ENCODE data around the gene EP400. TPM values are rescaled to one million over a fixed set of nuclear protein-coding genes. Genes with fewer than 3 reads are reported as not detected.

The EP400 gene
- total RNA-seq, 1 donor = 20.5 TPM

DNA sequence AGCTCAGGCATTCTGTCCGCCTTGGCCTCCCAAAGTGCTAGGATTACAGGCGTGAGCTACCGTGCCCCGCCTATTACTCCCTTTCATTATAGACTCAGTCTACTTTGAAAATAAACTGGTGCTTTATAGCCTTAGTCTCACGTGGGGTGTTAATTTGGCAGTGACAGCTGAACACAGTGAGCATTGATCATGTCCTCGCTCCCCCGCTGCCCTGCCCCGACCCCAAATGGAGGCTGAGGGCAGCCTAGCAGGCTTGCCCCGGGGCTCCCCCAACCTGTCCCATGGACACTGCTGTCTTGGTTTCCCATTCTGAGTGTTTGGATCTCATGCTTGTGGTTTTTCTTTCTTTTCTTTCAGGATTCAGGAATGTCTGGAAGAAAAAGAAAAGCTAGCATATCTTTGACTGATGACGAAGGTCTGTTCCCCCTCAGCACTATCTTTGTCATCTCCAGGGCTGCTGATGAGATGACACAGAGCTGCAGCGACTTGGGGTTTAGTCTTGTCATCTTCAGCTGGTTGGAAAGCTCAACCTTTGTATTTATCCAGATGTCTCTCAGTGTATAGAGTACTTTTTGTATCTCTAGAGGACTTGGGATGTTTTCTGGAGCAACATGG is 42.2 kb downstream of the EP400 start:
- H3K4me3 ChIP-seq (ENCODE audit: low read length) = no peak overlapping the region
- H3K4me1 ChIP-seq (ENCODE audit: insufficient read depth, low read length) = peaks cover 2% of the 10 kb centered on the region
- no peaks in the 10 kb centered on the region for H3K9me3 ChIP-seq (ENCODE audit: low read depth, low read length)
- no peaks in the 10 kb centered on the region for H3K27me3 ChIP-seq (ENCODE audit: insufficient read depth, low read length)

GRCh38 chr12:131994589-131994988 is 44.8 kb downstream of the EP400 start:
- Histone ChIP-seq H3K4me1 (ENCODE audit: insufficient read depth, low read length) (no peaks in the 10 kb centered on the region), H3K27me3 (ENCODE audit: insufficient read depth, low read length) (no peaks in the 10 kb centered on the region), H3K9me3 (ENCODE audit: low read depth, low read length) (no peaks in the 10 kb centered on the region), H3K4me3 (ENCODE audit: low read length) (no peak overlapping the region)

- Histone ChIP-seq H3K4me3 (ENCODE audit: low read length) (no peak overlapping the region), H3K4me1 (ENCODE audit: insufficient read depth, low read length) (no peaks in the 10 kb centered on the region), H3K27me3 (ENCODE audit: insufficient read depth, low read length) (no peaks in the 10 kb centered on the region), H3K9me3 (ENCODE audit: low read depth, low read length) (no peaks in the 10 kb centered on the region)
Observed at GRCh38 chr12:132000286-132000872, 50.6 kb downstream of the EP400 start.

DNA sequence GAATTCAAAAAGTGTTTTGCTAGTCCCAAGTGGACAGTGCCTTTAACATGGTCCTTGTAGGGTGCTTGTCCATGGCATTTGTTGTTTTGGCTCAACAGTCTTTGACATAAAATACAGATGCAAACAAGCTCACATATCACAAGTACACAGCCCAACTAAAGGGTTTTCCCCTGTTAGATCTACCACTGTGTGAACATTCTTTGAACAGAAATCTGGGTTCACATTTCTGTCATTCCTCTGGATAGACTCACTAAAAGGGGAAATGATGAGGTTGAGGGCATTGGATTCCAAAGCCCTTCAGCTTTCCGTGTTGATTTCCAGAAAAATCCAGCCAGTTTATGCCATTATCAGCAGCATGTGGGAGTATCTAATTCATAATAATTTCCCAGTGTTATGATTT is 54.1 kb downstream of the EP400 start:
- no peaks in the 10 kb centered on the region for H3K27me3 ChIP-seq (ENCODE audit: insufficient read depth, low read length)

DNA sequence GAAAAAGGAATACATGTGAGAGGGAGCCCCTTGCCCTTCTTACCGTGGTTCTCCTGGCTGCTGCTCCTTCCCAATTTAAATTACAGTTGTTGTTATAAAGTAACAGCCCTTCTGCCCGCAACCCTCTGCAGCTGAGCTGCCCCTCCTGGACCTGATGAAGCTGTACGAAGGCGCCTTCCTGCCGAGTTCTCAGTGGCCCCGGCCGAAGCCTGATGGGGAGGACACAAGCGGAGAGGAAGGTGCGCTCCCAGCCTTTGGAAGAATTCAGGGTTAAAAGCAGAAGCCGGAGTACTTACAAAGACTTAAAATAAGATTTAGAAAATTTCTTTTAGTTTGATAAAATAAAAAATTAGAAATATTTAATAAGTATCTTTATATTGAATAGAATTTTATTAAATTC is 55.2 kb downstream of the EP400 start:
- Histone ChIP-seq H3K4me3 (ENCODE audit: low read length) (no peak overlapping the region), H3K27me3 (ENCODE audit: insufficient read depth, low read length) (no peaks in the 10 kb centered on the region), H3K4me1 (ENCODE audit: insufficient read depth, low read length) (no peaks in the 10 kb centered on the region), H3K9me3 (ENCODE audit: low read depth, low read length) (no peaks in the 10 kb centered on the region)

More for the DNA sequence above, 54.1 kb downstream of the EP400 start:
- Histone ChIP-seq H3K9me3 (ENCODE audit: low read depth, low read length) (no peaks in the 10 kb centered on the region), H3K4me1 (ENCODE audit: insufficient read depth, low read length) (no peaks in the 10 kb centered on the region), H3K4me3 (ENCODE audit: low read length) (no peak overlapping the region)

DNA sequence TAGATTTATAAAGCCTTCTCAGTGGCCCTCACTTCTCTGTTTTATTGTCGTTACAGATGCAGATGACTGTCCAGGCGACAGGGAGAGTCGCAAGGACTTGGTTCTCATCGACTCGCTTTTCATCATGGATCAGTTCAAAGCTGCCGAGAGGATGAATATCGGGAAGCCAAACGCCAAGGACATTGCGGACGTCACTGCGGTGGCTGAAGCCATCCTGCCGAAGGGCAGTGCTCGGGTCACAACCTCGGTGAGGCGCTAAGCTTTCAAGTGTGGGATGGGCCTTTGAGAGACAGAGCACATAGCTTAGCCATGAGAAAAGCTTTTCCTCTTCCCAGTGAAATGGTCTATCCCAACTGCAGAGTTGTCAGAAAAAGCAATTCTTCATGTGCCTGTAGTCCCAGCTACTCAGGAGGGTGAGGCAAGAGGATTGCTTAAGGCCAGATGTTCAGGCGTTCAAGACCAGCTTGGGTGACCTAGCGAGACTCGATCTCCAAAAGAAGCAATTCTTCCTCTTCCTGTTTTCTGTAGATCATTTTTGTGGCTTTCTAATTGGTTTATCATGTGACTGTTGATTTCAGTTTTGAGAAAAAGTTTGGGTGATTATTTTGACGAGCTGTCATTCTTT is 56.4 kb downstream of the EP400 start:
- no peaks in the 10 kb centered on the region for H3K4me1 ChIP-seq (ENCODE audit: insufficient read depth, low read length)
- no peaks in the 10 kb centered on the region for H3K27me3 ChIP-seq (ENCODE audit: insufficient read depth, low read length)
- H3K9me3 ChIP-seq (ENCODE audit: low read depth, low read length) = no peaks in the 10 kb centered on the region
- no peak overlapping the region for H3K4me3 ChIP-seq (ENCODE audit: low read length)

GRCh38 chr12:132007041-132007440 is 57.3 kb downstream of the EP400 start:
- no peaks in the 10 kb centered on the region for H3K9me3 ChIP-seq (ENCODE audit: low read depth, low read length)
- H3K4me1 ChIP-seq (ENCODE audit: insufficient read depth, low read length) = no peaks in the 10 kb centered on the region
- H3K4me3 ChIP-seq (ENCODE audit: low read length) = no peak overlapping the region
- H3K27me3 ChIP-seq (ENCODE audit: insufficient read depth, low read length) = no peaks in the 10 kb centered on the region

DNA sequence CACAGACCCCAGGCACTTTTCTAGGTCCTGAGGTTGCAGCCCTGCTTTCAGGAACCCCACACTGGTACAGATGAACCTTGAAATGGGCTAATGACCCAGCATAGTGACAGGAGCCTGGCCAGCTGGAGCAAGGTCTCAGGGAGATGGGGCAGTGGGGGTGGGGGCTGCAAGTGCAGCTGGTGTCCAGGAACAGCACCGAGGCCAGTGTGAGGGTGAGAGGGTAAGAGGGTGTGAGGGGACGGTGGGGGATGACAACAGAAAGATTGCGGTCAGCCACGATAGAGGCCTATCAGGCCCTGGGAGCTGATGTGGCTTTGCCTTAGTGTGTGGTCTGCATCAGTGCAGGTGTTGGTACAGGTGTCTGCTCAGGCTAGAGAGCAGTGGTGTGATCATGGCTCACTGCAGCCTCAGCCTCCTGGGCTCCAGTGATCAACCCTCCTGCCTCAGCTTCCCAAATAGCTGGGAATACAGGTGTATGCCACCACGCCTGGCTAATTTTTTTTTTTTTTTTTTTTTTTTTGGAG is 59.7 kb downstream of the EP400 start:
- no peaks in the 10 kb centered on the region for H3K9me3 ChIP-seq (ENCODE audit: low read depth, low read length)
- H3K4me1 ChIP-seq (ENCODE audit: insufficient read depth, low read length) = no peaks in the 10 kb centered on the region
- no peak overlapping the region for H3K4me3 ChIP-seq (ENCODE audit: low read length)
- no peaks in the 10 kb centered on the region for H3K27me3 ChIP-seq (ENCODE audit: insufficient read depth, low read length)

DNA sequence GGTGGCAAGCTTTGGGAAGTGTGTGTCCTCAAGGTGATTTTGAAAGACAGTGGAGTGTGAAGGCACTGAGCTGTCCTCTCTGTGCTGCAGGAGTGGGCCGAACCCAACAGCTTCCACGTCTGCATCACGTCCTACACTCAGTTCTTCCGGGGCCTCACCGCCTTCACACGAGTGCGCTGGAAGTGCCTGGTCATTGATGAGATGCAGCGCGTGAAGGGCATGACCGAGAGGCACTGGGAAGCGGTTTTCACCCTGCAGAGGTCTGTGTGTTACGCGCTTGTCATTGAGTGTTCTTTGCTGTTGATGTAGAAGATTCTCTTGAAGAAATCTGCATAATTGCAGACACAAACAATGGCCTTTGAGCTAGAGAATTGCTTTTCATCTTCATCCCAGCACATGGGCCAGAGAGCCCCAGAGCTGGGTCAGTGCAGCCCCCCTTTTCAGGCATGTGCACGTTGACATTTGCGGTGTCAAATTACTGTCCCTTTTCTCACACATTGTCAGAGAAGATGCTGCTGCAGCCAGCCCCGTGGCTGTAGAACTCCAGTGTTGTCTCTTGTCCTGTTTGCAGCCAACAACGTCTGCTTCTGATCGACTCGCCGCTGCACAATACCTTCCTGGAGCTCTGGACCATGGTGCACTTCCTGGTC is 63.3 kb downstream of the EP400 start:
- no peaks in the 10 kb centered on the region for H3K27me3 ChIP-seq (ENCODE audit: insufficient read depth, low read length)
- no peaks in the 10 kb centered on the region for H3K9me3 ChIP-seq (ENCODE audit: low read depth, low read length)
- H3K4me1 ChIP-seq (ENCODE audit: insufficient read depth, low read length) = no peaks in the 10 kb centered on the region
- no peak overlapping the region for H3K4me3 ChIP-seq (ENCODE audit: low read length)

DNA sequence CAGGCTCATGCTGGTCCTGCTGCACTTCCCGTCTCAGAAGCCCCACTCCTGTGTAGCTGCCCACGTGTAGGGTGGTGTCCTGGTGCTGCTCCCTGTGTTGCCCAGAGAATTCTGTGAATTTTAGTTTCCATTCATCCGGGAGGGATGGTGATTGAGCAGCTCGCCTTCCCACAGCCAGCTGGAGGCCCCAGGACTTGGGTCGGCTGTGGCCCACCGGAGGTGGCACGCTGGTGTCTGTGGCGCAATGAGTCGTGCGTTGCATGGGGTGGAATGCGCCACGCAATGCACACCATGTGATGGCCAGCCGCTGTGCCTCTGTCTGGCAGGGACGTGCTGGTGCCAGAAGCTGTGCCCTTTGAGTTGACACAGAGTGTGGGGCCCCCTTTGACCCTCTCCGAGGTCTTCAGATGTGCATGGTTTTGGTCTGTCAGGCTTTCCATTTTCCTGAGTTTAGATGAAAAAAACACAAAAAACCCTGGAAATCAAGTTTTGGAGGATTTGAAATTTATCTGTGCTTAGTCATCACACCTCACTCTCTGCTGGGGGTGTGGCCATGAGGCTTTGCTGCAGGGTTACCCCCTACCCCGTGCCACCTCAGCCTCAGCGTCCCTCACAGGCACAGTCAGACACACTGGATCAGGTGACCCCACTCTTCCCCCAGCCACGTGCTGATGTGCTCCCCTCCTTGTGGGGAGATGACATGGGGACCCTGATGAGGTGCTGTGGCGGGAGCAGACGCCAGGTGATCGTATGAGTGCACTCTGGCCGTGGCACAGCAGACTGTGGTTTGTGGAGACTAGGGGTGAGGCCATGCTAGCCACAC is 64.6 kb downstream of the EP400 start:
- H3K27me3 ChIP-seq (ENCODE audit: insufficient read depth, low read length) = no peaks in the 10 kb centered on the region
- no peaks in the 10 kb centered on the region for H3K4me1 ChIP-seq (ENCODE audit: insufficient read depth, low read length)
- no peaks in the 10 kb centered on the region for H3K9me3 ChIP-seq (ENCODE audit: low read depth, low read length)
- no peak overlapping the region for H3K4me3 ChIP-seq (ENCODE audit: low read length)

GRCh38 chr12:132014915-132015280 is 65.2 kb downstream of the EP400 start:
- Histone ChIP-seq H3K4me3 (ENCODE audit: low read length) (no peak overlapping the region), H3K4me1 (ENCODE audit: insufficient read depth, low read length) (no peaks in the 10 kb centered on the region), H3K27me3 (ENCODE audit: insufficient read depth, low read length) (no peaks in the 10 kb centered on the region), H3K9me3 (ENCODE audit: low read depth, low read length) (no peaks in the 10 kb centered on the region)

GRCh38 chr12:132015686-132016430 is 66.1 kb downstream of the EP400 start:
- no peaks in the 10 kb centered on the region for H3K27me3 ChIP-seq (ENCODE audit: insufficient read depth, low read length)
- no peaks in the 10 kb centered on the region for H3K4me1 ChIP-seq (ENCODE audit: insufficient read depth, low read length)
- no peaks in the 10 kb centered on the region for H3K9me3 ChIP-seq (ENCODE audit: low read depth, low read length)
- no peak overlapping the region for H3K4me3 ChIP-seq (ENCODE audit: low read length)

GRCh38 chr12:132018193-132018916 is 68.6 kb downstream of the EP400 start:
- Histone ChIP-seq H3K27me3 (ENCODE audit: insufficient read depth, low read length) (no peaks in the 10 kb centered on the region), H3K4me1 (ENCODE audit: insufficient read depth, low read length) (no peaks in the 10 kb centered on the region), H3K9me3 (ENCODE audit: low read depth, low read length) (no peaks in the 10 kb centered on the region), H3K4me3 (ENCODE audit: low read length) (no peak overlapping the region)

DNA sequence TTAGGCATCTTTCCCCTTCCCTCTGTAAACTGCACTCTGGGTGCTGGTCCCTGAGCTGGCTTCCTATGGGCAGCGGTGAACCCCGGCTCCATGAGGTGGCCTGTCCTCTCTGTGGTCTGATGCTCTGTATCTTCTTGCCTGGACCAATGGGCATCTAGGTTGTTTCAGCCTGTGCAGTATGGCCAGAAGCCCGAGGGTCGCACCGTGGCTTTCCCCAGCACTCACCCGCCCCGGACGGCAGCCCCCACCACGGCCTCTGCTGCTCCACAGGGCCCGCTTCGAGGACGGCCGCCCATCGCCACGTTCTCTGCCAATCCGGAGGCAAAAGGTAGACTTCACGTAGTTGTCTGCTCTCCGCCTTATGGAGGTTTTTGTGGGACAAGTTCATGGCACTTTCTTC is 70.1 kb downstream of the EP400 start:
- Histone ChIP-seq H3K27me3 (ENCODE audit: insufficient read depth, low read length) (no peaks in the 10 kb centered on the region), H3K4me1 (ENCODE audit: insufficient read depth, low read length) (no peaks in the 10 kb centered on the region), H3K4me3 (ENCODE audit: low read length) (no peak overlapping the region), H3K9me3 (ENCODE audit: low read depth, low read length) (no peaks in the 10 kb centered on the region)

Data from mononuclear cell (primary cell).